ENCODE data around the gene TAC4.

TAC4 gene

DNA sequence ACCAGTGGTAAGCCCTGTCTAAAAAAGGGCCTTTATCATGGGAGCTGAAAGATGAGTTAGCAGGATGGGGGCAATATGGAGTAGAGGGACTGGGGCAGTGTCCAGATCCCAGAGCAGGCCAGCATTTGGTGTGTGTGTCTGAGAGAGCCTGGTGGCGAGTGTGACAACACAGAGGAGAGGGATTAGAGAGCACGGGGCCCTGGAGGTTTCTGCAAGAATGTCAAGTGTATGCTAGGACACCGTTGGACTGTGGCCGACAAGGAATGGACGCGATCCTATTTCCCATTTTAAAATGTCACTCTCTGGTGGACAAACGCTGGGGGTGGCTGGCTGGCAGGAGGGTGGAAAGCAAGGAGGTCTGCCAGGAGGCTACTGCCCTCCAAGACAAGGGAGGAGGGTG is 12.4 kb downstream of the TAC4 start:
- H3K9me2 ChIP-seq (replicated peaks; ENCODE audit: control insufficient read depth, low read length) = no peaks in the 10 kb centered on the region
- H3K27ac ChIP-seq (ENCODE audit: low read depth, low read length) = no peak overlapping the region
- no peaks in the 10 kb centered on the region for H3K79me2 ChIP-seq (ENCODE audit: control insufficient read depth, low read length)
- no peaks in the 10 kb centered on the region for H3K27me3 ChIP-seq (ENCODE audit: control insufficient read depth, low read length)
- no peak for TF ChIP-seq EZH2phosphoT487 (IDR thresholded peaks at IDR 0.05; ENCODE audit: borderline replicate concordance, low read length)
- TF ChIP-seq, protein P1, sequence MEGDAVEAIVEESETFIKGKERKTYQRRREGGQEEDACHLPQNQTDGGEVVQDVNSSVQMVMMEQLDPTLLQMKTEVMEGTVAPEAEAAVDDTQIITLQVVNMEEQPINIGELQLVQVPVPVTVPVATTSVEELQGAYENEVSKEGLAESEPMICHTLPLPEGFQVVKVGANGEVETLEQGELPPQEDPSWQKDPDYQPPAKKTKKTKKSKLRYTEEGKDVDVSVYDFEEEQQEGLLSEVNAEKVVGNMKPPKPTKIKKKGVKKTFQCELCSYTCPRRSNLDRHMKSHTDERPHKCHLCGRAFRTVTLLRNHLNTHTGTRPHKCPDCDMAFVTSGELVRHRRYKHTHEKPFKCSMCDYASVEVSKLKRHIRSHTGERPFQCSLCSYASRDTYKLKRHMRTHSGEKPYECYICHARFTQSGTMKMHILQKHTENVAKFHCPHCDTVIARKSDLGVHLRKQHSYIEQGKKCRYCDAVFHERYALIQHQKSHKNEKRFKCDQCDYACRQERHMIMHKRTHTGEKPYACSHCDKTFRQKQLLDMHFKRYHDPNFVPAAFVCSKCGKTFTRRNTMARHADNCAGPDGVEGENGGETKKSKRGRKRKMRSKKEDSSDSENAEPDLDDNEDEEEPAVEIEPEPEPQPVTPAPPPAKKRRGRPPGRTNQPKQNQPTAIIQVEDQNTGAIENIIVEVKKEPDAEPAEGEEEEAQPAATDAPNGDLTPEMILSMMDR (IDR thresholded peaks at IDR 0.05; ENCODE audit: low read depth, low read length, poor library complexity, severe bottlenecking) = no peak
- H3K4me3 ChIP-seq (ENCODE audit: low read length) = no peak overlapping the region
- no peaks in the 10 kb centered on the region; the same call in 1 of the 2 replicates for H3F3A ChIP-seq (ENCODE audit: control insufficient read depth, insufficient read depth)
- H4K20me1 ChIP-seq (ENCODE audit: control insufficient read depth, insufficient read depth, low read depth, low read length) = no peaks in the 10 kb centered on the region
- peaks cover 13% of the 10 kb centered on the region for H3K36me3 ChIP-seq (ENCODE audit: control insufficient read depth, low read length)
- peaks cover 8% of the 10 kb centered on the region for H3K4me1 ChIP-seq (ENCODE audit: control insufficient read depth, low read length)
- no peaks in the 10 kb centered on the region for H3K9me3 ChIP-seq (ENCODE audit: control insufficient read depth, insufficient read depth, low read length)
- H3K4me2 ChIP-seq (ENCODE audit: low read length) = no peak overlapping the region

GRCh38 chr17:49834118-49834743 is 13.6 kb downstream of the TAC4 start:
- no peak overlapping the region for H3K4me2 ChIP-seq (ENCODE audit: low read length)
- H3K79me2 ChIP-seq (ENCODE audit: control insufficient read depth, low read length) = no peaks in the 10 kb centered on the region
- no peaks in the 10 kb centered on the region; the same call in 1 of the 2 replicates for H3F3A ChIP-seq (ENCODE audit: control insufficient read depth, insufficient read depth)
- H4K20me1 ChIP-seq (ENCODE audit: control insufficient read depth, insufficient read depth, low read depth, low read length) = no peaks in the 10 kb centered on the region
- no peaks in the 10 kb centered on the region for H3K9me3 ChIP-seq (ENCODE audit: control insufficient read depth, insufficient read depth, low read length)
- H3K4me3 ChIP-seq (ENCODE audit: low read length) = no peak overlapping the region
- no peak overlapping the region for H3K27ac ChIP-seq (ENCODE audit: low read depth, low read length)
- H3K9me2 ChIP-seq (replicated peaks; ENCODE audit: control insufficient read depth, low read length) = no peaks in the 10 kb centered on the region
- H3K4me1 ChIP-seq (ENCODE audit: control insufficient read depth, low read length) = peaks cover 8% of the 10 kb centered on the region
- peaks cover 22% of the 10 kb centered on the region for H3K36me3 ChIP-seq (ENCODE audit: control insufficient read depth, low read length)
- no peak for TF ChIP-seq EZH2phosphoT487 (IDR thresholded peaks at IDR 0.05; ENCODE audit: borderline replicate concordance, low read length)
- TF ChIP-seq, protein P1 (IDR thresholded peaks at IDR 0.05; ENCODE audit: low read depth, low read length, poor library complexity, severe bottlenecking) = no peak
- H3K27me3 ChIP-seq (ENCODE audit: control insufficient read depth, low read length) = no peaks in the 10 kb centered on the region

DNA sequence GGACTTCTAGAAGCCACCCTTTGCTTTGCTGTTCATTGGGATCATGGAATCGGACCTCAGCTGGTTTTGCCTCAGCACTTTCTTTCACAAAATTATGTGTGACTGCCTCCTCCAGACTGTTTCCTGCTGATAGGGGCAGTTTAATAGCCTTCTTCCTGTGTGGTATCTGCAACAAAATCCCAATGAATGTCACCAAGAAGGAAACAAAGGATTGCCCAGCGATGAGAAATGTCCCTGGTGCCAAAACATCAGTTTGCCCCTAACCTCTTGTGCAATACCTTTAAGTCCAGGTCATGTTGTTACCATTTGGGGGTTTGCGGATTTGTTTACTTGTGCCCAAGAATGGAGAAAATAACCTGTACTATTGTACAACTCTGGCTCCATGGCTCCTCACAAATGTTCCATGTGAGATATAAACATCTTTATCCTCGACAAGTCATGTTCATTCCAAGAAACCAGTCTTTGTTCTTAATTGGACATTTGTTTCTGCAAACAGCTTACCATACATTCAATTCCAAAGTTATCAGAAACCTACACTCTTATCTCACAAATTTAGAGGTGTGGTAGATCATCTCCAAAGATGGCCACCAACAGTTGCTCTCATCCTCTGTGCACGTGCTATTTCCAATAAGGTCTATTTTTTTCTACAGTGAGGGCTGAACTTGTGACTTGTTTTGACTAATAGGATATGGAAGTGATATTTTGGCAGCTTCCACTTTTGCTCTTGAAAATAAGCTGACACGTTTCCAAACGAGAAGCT is 14.8 kb downstream of the TAC4 start:
- H3K27ac ChIP-seq (ENCODE audit: low read depth, low read length) = no peak overlapping the region
- TF ChIP-seq EZH2phosphoT487 (IDR thresholded peaks at IDR 0.05; ENCODE audit: borderline replicate concordance, low read length) = no peak
- TF ChIP-seq, protein P1 (IDR thresholded peaks at IDR 0.05; ENCODE audit: low read depth, low read length, poor library complexity, severe bottlenecking) = no peak
- peaks cover 8% of the 10 kb centered on the region for H3K4me1 ChIP-seq (ENCODE audit: control insufficient read depth, low read length)
- H3K36me3 ChIP-seq (ENCODE audit: control insufficient read depth, low read length) = peaks cover 32% of the 10 kb centered on the region
- H3K79me2 ChIP-seq (ENCODE audit: control insufficient read depth, low read length) = no peaks in the 10 kb centered on the region
- no peaks in the 10 kb centered on the region; the same call in 1 of the 2 replicates for H3F3A ChIP-seq (ENCODE audit: control insufficient read depth, insufficient read depth)
- no peaks in the 10 kb centered on the region for H3K9me3 ChIP-seq (ENCODE audit: control insufficient read depth, insufficient read depth, low read length)
- H3K9me2 ChIP-seq (replicated peaks; ENCODE audit: control insufficient read depth, low read length) = no peaks in the 10 kb centered on the region
- H3K4me2 ChIP-seq (ENCODE audit: low read length) = no peak overlapping the region
- H4K20me1 ChIP-seq (ENCODE audit: control insufficient read depth, insufficient read depth, low read depth, low read length) = no peaks in the 10 kb centered on the region
- no peak overlapping the region for H3K4me3 ChIP-seq (ENCODE audit: low read length)
- H3K27me3 ChIP-seq (ENCODE audit: control insufficient read depth, low read length) = no peaks in the 10 kb centered on the region
